GOT3 (cell line): ENCODE results near the gene GEMIN4.
"Not testable (repeated sequence)": the region's sequence is repeated elsewhere in the genome, so short reads cannot be mapped to it uniquely, and the experiment has no call there.

Experiments
- DNase-seq: peaks from one replicate; lab custom pipeline; 2025; ENCODE audit warnings: mixed read lengths; lab: John Stamatoyannopoulos, UW

GEMIN4 gene

DNA sequence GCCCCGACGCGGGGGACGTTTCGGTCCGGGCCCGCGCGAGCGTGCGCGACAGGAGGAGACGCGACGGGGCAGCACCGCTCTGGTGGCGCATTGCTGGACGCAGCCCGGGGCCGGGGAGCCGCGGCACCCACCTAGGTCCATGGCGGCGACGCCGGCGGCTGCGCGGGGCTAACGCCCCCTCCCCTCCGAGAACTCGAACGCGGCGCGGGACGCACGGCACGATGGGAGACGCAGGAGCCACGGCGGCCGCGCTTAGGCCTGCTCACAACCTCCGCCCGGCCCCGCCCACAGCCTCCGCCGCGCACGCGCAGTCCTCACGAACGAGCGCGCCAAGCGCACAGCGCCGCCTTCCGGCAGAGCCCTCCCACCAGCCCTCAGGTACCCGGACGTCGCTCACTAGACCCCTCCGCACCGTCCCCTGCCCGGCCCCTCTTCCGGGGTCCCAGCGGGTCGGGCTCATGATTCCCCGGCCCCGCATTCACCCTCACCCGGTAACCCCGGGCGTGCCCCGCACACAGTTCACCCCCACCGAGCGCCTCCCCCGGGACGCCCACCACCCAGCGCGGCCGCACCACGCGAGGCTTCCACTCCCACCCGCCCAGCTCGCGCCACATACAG lies at the start of gene GEMIN4:
TSS of gene GEMIN4 (minus strand) at position 263 of the 618 bp plus-strand sequence. CDS start at position 141, 122 bp downstream.
- peak; percentile 63 for DNase-seq

DNA sequence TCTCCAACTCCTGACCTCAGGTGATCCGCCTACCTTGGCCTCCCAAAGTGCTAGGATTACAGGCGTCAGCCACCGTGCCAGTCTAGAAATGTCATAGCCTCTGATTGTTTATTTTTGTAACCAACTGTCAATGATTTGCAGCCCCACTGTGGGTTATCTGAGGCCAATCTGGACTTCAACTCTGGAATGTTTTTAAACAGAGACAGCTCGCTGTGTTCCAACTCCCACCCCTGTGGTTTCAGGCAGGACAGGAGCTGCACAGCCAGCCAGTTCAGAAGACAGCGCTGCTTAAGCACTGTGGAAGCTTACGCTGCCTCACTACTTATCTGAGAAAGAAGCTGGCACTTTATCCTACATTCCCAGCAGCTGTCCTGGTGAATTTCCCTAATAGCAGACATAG lies 49.6 kb upstream of the GEMIN4 start:
- no peak for DNase-seq

DNA sequence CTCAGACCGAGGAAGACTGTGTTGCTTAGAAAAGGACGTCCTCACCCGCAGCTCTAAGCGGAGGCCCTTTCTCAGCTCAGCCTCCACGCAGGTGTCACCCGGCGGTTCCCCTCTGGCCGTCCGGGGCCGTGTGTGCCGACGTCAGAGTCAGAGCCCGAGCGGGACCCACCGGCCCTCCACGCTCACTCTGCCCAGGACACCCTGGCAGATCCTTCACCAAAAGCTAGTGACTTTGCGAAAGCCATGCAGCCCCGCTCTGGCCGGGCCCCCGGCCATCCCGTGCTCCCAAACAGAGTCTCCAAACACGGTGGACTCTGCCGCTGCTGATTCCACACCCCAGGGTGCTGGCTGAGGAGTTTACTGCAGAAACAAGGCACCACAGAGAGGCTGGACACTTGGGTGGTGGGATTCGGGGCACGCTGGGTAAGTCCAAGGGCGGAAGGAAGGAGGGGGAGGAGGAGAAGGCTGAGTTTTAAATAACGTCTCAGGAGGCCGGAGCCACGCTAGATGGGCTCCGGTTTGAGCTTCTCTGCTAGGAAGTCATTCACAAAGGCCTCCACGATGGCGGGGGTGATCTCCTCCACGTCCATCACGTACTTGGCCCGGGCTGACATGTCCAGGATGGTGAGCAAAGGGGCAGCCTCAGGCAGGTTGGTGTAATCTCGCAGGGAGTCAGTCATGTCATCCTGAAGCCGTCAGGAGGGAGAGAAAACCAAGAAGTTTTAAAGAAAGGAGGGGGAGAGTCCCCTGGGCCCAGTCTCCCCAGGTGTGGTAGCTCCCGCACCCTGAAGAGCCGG lies 48.6 kb upstream of the GEMIN4 start:
- no peak for DNase-seq

DNA sequence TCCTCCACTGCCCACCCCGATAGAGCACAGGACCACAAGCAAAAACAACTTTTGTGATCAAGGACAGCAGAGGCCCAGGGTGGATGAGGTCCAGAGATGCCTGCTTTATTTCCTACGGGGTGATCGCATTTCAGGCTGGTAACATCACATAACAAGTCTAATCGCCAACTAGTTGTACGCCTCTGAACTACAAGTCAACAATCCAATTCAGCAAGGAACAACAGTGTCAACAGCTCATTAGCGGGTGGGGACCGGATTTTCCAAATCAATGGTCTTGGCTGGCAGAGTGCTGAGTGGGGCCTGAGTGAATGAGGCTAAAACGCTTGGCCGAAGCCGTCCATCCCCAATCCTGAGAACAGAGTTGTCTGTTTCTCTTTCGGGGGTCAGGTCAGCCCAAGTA lies 47.2 kb upstream of the GEMIN4 start:
- DNase-seq, result no peak

DNA sequence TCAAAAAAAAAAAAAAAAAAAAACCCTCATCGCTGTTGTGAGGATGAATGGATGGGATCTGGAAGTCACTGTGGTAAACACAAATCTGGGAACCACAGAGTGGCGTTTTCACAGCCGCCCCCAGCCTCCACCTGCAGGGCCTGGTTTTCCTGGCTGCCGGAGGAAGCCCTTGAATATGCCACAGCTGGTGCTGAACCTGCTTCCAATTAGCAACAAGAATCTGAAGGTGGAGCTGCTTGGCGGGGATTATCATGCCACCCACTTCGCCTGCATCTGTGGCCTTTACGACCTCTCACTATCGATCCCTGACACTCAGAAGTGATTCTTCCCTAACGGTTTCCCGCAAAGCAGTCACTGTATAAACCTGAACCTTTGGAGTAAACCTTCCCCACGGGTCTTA lies 46.2 kb upstream of the GEMIN4 start:
- no peak for DNase-seq

DNA sequence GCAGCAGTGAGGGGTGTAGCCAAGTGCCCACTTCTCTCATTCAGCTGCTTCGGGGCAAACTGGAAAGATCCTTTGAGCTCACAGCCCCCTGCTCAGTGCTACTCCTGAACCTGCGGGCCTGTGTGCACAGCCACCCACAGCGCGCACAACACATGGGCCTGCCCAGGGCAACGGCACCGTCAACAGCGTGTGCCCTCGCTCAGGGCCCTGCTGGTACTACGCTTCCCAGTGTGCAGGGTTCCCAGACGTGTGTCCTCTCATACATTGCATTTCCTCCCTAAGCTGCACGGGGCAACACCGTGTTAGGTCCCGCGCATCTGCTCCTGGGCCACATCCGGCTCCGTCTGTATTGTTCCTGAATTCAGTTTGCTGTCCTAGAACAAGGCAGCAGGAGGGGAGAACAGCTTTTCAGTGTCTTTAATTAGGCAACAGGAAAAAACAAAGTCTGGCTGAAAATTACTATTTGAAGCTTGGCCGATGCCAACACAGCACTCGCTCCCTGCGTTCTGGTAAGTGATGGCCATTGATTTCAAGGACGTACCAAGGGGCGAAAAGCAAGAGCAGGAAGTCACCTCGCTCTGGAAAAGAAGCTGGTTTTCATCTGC lies 45.3 kb upstream of the GEMIN4 start:
- no peak for DNase-seq

DNA sequence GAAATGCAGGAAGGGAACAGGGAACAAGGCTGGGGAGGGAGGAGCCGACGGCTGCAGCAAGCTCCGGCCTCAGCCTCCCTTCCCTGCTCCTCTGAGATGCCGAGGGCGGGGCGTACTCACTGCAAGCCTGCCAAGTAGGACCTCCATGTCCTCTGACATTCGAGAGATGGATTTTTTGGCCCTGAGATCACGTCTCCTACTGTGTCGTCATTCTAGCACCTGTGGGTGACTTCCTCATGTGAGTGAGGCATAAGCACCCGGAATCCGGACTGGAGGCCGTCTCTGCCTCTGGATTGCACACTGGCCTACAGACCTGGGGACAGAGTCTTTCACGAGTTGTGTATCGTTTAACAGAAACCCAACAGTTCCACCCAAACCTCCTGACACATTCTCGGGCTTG lies 44.5 kb upstream of the GEMIN4 start:
- DNase-seq, result no peak

DNA sequence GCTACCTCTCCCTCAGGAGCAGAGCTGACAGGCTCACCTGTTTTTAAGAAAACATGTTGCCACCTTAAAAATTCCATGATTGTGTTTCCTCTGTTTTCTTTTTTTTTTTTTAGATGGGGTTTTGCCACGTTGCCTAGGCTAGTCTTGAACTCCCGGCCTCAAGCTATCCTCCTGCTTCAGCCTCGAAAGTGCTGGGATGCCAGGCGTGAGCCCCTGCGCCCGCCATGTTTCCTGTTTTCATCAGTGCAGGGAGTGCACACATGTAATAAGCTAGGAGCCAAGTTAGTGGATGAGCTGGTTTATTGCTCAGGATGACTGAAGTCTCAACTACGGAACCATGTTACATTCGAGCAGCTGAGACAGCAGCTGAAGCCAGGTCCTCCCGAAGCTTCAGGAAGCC lies 43.7 kb upstream of the GEMIN4 start:
- no peak for DNase-seq

DNA sequence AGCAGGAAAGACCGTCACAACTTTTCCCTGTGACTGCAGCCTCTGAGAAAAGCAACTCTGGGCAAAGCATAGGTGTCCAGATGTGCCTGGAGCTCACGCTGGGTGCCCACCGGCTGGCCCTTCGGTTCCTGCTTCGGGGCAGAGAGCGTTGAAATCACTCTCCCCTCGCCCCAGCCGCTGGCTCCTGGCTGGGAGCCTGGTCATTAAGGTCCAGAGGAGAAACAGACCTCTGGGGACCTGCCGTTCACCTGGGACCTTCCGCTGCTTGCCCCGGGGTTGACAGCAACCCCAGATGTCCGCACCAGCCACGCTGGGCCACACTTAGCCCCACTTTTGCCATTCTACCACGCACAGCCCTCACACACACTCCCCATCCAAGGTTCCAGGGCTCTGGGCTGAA lies 43.2 kb upstream of the GEMIN4 start:
- DNase-seq, result no peak

DNA sequence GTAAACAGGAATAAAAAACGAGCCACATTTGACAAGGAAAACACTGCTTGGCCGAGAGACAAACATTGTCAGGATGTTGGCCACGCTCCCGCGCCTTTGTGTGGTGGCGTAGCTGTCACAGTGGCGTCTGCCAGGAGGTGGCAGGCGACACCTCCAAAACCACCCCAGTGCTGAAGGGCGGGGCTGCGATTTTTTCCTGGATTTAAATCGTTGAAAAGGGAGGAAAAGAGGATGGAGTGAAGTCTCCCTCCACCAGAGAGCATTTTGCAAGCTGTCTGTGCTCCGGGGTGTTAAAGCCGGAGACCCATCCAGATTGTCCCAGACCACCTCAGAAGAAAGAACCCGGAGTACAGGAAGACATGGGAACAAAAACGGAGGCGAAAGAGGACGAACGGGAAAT lies 42.8 kb upstream of the GEMIN4 start:
- peak; percentile 12 for DNase-seq

DNA sequence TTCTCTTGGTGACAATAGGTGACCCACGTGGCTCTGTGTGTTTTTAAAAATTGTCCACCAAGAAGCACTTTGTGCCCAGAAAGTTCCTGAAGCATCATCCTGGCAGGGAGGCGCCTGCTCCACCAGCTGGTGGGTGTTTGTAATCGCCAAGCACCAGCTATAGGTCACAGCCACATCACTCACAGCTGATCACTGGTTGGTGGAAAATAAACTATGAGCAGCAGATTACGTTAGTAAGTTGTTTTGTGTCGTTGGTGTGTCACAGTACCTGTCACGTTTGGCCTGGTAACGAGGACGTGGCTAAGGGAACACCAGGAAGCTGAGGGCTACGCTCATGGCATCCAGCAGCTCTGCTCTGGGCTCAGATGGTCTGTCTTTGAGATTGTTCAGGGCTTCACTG lies 40.2 kb upstream of the GEMIN4 start:
- DNase-seq, result no peak

DNA sequence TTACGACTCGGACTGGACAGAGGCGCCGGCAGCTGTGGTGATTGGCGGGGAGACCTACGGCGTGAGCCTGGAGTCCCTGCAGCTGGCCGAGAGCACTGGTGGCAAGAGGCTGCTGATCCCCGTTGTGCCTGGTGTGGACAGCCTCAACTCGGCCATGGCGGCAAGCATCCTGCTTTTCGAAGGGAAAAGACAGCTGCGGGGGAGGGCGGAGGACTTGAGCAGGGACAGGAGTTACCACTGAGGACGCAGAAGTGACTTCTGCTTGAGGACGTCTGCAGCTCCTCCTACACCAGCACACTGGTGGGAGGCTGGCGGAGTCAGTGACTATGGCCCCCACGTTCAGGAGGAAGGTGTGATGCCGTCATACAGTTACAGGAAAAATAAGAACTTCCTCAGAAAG lies 39.8 kb upstream of the GEMIN4 start:
- no peak for DNase-seq

DNA sequence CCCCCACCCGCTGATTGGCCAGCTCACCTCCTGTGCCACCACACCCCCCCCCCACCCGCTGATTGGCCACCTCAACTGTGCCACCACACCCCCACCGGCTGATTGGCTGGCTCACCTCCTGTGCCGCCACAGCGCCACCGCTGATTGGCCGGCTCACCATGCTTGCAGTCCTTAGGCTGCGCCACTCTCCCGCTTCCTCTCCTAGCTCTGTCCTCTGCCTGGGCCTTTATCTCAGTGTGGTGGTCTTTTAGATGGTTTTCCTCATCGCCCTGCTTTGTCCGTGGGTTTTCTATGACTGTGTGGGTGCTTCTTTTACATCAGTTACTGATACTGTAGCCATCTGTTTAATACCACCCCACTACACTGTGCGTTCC lies 38.8 kb upstream of the GEMIN4 start:
- DNase-seq, result not testable (repeated sequence)

DNA sequence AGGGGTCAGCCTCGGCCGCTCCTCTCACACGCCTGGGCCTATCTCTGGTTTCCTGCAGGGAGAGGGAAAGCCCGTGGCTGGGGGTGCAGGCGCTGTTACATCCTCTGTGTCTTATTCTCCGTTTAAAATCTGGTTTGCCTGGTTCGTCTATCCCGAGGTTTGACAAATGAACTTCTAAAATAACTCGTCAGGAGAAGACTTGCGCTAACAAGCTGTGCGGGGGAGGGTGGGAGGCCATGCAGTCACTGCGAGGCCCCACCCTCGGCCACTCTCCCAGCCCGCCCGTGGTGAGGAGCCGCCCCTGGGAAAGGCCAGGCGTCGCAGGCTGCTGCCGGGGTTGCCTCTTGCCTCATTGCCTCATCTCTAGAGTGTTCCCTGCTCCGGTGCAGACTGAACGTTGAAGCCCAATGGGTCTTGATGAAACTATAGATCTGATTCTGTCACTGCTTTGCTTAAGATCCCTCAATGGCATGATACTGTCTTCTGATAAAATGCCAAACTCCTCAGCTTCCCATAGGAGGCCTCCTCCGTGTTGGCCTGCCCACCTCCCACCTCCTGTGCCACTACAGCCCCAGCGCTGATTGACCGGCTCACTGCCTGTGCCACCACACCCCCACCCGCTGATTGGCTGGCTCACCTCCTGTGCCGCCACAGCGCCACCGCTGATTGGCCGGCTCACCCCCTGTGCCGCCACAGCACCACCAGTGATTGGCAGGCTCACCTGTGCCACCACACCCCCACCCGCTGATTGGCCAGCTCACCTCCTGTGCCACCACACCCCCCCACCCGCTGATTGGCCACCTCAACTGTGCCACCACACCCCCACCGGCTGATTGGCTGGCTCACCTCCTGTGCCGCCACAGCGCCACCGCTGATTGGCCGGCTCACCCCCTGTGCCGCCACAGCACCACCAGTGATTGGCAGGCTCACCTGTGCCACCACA lies 38.1 kb upstream of the GEMIN4 start:
- not testable (repeated sequence) for DNase-seq

DNA sequence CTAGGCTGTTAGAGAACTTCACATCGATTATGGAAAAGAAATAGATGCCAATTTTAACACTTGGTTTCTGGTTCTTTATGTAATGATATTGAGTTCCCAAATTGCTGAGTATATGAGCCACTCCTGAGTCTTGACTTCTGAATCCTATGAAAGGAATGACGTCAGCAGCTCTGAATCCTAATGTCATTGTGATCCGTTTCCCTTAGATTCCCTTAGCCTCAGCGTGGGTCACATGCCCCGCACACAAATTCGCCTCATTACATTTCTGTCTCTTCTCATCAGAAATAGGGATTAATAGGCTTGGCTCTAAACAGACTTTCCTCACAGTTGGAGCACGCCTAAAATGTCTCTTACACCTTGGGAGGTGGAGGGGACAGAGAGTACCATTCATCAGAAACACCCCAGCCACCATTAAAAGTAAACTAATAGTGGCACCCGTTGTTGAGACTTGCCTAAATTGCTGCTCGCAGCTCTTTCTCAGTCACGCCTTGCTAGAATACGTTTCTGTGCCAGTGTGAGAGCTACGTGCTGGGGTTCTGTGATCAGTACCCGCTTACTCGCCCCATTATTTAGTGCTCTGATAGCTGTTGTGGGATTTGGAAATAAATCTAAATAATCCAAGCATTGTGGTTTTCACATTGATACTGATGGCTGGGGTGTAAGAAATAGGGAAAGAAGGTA lies 37.2 kb upstream of the GEMIN4 start:
- DNase-seq, result no peak

DNA sequence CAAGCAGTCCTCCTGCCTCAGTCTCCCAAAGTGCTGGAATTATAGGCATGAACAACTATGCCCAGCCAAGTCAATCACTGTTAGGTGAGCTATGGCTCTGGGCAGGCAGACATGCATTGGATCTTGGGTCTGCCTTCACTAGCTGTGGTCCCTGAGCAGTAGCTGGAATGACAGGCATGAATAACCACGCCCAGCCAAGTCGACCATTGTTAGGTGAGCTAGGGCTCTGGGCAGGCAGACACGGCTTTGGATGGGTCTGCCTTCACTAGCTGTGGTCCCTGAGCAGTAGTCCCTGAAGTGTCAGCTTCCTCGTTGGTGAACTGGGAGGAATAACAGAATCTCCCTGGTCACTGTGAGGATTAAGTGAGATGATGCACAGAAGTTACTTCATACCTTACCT lies 36.5 kb upstream of the GEMIN4 start:
- no peak for DNase-seq

DNA sequence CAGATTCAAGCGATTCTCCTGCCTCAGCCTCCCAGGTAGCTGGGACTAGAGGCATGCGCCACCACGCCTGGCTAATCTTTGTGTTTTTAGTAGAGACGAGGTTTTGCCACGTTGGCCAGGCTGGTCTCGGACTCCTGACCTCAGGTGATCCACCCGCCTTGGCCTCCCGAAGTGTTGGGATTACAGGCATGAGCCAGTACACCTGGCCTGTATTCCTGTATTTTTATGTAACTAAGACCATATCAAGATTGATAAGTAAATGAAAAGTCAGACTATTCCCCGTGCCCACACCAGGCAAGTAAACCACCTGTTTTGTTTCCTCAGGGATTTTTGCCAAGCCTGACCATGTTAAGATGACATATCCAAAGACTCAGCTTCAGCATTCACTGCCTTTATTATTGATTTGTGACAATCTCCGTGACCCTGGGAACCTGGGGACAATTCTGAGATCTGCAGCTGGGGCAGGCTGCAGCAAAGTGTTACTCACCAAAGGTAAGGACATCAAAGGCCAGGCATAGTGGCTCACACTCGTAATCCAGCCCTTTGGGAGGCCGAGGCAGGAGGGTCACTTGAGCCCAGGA lies 35.7 kb upstream of the GEMIN4 start:
- no peak for DNase-seq

DNA sequence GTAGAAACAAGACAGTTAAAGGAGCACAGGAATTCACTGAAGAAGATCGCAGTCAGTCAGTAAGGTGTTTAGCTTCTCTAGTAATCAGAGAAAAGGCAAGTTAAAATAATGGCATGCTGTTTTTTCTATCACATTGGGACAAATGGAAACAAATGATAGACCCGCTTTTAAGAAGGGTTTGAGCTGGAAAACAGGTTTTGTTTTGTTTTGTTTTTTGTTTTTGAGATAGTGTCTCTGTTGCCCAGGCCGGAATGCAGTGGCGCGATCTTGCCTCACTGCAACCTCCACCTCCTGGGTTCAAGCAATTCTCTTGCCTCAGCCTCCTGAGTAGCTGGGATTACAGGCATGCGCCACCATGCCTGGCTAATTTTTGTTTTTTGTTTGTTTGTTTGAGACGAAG lies 33.8 kb upstream of the GEMIN4 start:
- DNase-seq, result not testable (repeated sequence)

DNA sequence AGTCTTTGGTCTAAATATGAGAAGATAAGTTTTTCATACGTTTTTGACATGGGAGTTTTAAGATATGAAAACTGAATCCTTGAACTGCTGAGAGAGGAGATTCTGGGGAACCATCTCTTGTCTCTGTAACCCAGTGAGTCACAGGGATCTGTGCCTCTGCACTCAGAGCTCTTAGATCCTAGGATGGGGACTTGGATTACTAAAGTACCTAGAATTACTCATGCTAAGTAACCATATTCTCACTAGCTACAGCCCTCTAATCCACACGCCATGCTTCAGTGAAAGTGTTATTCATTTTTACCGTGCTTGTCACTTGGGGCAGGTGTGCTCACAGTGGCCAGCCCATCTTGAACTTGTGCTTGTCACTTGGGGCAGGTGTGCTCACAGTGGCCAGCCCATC lies 32.1 kb upstream of the GEMIN4 start:
- no peak for DNase-seq

DNA sequence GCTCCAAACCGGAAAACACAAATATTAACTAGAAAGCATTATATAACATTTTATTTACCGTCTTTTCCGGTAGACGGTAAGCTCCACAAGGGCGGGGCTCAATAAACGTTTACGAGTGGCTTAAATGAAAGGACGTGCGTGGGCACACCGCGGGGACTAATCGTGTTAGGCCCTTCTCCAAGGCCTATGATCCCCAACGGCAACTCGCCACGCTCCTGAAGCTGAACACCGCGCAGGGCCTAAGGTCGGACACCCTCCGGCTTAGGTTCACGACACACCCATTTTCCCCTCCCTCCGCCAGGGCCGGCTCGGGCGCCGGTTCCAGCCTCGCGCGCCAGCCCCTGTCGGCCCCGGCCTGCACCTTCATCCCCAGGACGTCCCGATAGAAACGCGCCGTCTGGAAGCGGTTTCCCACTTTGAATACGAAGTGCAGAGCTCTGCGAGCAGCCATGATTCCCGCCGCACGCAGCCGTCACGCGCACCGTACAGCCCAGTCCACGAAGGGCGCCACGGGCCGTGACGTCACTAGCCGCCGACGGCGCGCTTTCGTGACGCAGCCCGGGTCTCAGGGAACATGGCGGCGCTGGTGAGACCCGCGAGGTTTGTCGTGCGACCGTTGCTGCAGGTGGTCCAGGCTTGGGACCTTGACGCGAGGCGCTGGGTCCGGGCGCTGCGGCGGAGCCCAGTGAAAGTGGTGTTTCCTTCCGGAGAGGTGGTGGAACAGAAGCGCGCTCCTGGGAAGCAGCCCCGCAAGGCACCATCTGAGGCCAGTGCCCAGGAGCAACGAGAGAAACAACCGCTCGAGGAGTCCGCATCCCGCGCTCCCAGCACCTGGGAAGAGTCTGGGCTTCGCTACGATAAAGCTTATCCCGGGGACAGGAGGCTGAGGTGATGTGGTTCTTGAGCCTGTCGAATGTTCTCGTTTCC lies 30.0 kb upstream of the GEMIN4 start, which contains the start of the genes GLOD4 and MRM3:
TSS of gene GLOD4 (minus strand) at position 476 of the 927 bp plus-strand sequence. CDS start at position 451, 25 bp downstream.
TSS of gene MRM3 (plus strand) at position 549 of the 927 bp plus-strand sequence. CDS start at position 575, 26 bp downstream.
- DNase-seq, result peak; percentile 69
